GM12873 (cell line): Measurements from ENCODE around the gene APOB.

Experiments used
- CTCF ChIP-seq: IDR thresholded peaks from 2 replicates; pipeline ENCODE4 v1.5.1; 2012; ENCODE audit warnings: low read depth, mild to moderate bottlenecking, moderate library complexity, low read length, control low read depth; ENCODE audit not compliant: insufficient read depth; ENCODE audit errors: missing control alignments

The APOB gene

DNA sequence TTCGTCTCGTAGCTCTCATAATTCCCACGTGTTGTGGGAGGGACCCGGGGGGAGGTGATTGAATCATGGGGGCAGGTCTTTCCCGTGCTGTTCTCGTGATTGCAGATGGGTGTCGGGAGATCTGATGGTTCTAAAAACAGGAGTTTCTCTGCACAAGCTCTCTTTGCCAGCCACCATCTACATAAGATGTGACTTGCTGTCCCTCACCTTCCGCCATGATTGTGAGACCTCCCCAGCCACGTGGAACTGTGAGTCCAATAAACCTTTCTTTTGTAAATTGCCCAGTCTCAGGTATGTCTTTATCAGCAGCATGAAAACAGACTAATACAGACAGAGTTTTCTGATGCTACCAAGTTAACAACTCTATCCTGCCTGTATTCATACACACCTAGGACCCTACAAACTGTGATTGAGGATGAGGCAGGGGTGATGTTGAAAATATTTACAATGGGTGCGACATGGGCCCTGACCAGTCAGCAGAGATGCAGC is 3.9 kb downstream of the APOB start:
- no peak for TF ChIP-seq CTCF

GRCh38 chr2:21039080-21039556 is 4.8 kb downstream of the APOB start:
- no peak for TF ChIP-seq CTCF

DNA sequence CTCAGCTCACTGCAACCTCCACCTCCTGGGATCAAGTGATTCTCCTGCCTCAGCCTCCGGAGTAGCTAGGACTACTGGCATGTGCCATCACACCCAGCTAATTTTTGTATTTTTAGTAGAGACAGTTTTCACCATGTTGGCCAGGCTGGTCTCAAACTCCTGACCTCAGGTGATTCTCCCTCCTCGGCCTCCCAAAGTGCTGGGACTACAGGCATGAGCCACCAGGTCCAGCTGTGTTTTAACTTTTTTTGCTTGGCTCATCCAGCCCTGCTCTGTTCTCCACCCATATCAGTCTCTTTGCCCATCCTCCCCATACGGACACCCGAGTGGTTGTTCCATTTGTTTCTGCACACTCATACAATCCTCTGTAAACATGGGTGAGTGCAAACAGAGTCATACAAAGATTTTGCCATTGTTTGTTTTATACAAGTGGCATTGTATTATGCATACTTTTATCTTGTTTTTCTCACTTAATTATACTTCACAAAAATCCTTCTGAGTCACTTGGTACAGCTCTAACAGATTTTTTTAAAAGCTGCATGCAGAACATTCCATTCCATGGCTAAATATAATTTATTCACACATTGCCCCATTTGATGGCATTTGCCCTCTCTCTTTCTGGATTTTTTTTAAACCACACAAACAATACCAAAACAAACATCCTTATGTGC is 5.3 kb downstream of the APOB start:
- no peak for TF ChIP-seq CTCF

DNA sequence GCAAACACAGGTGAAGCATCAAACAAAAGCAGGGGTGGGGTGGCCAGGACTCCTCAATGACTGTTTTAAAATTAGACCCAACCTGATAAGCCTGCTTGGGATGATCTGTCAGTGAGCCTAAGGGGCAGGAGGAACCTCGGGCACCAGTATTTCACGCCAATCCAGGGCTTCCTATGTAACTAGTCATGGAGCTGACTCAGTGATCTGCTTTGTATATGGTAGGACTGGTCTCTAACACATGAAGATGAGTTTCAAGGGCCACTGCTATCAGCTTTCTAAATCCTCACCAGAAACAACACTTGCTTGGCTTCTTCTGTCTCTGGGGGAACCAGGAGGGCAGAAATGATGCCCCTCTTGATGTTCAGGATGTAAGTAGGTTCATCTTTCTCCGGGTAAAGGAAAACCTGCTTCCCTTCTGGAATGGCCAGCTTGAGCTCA is 6.2 kb downstream of the APOB start:
- no peak for TF ChIP-seq CTCF

- no peak for TF ChIP-seq CTCF
Observed at GRCh38 chr2:21036708-21037670, 6.9 kb downstream of the APOB start.

- no peak for TF ChIP-seq CTCF
Observed at GRCh38 chr2:21035974-21036707, 7.7 kb downstream of the APOB start.
